ENCODE data around the gene ASIC4.

The ASIC4 gene

GRCh38 chr2:219514836-219515235, 554 bp downstream of the ASIC4 start:
- no peak for DNase-seq (ENCODE audit: low read depth)

GRCh38 chr2:219515874-219516629, 1.8 kb downstream of the ASIC4 start:
- no peak for DNase-seq (ENCODE audit: low read depth)

GRCh38 chr2:219516888-219517287, 2.6 kb downstream of the ASIC4 start:
- DNase-seq (ENCODE audit: low read depth), result no peak

GRCh38 chr2:219517954-219518778, 3.9 kb downstream of the ASIC4 start:
- DNase-seq (ENCODE audit: low read depth), result no peak

GRCh38 chr2:219519526-219519916, 5.2 kb downstream of the ASIC4 start:
- no peak for DNase-seq (ENCODE audit: low read depth)

- DNase-seq (ENCODE audit: low read depth), result no peak
Measured at GRCh38 chr2:219520079-219520478, 5.8 kb downstream of the ASIC4 start.

- DNase-seq (ENCODE audit: low read depth), result no peak
Measured at GRCh38 chr2:219521066-219521880, 7.0 kb downstream of the ASIC4 start.

- DNase-seq (ENCODE audit: low read depth), result no peak
Measured at GRCh38 chr2:219522111-219523030, 8.1 kb downstream of the ASIC4 start.

GRCh38 chr2:219523031-219523671, 8.9 kb downstream of the ASIC4 start:
- no peak for DNase-seq (ENCODE audit: low read depth)

- no peak for DNase-seq (ENCODE audit: low read depth)
Measured at GRCh38 chr2:219524817-219525216, 10.5 kb downstream of the ASIC4 start.

- no peak for DNase-seq (ENCODE audit: low read depth)
Measured at GRCh38 chr2:219525533-219526232, 11.4 kb downstream of the ASIC4 start.

GRCh38 chr2:219526320-219527075, 12.2 kb downstream of the ASIC4 start:
- no peak for DNase-seq (ENCODE audit: low read depth)

GRCh38 chr2:219527076-219527394, 12.8 kb downstream of the ASIC4 start:
- DNase-seq (ENCODE audit: low read depth), result no peak

GRCh38 chr2:219527472-219527871, 13.2 kb downstream of the ASIC4 start:
- no peak for DNase-seq (ENCODE audit: low read depth)

GRCh38 chr2:219530048-219530963, 16.0 kb downstream of the ASIC4 start:
- DNase-seq (ENCODE audit: low read depth), result peak; percentile 80

GRCh38 chr2:219531639-219532377, 17.5 kb downstream of the ASIC4 start:
- no peak for DNase-seq (ENCODE audit: low read depth)

GRCh38 chr2:219532378-219532649, 18.0 kb downstream of the ASIC4 start:
- no peak for DNase-seq (ENCODE audit: low read depth)
